GM19397 (cell line): Measurements from ENCODE around the gene IDI2.

Source experiments
- ATAC-seq: cut with Tn5 transposase; IDR thresholded peaks from one replicate; pipeline ENCODE4 v1.9.1; 2021; ENCODE audit warnings: mild to moderate bottlenecking, moderate library complexity; ENCODE audit not compliant: unreplicated experiment

IDI2 gene

DNA sequence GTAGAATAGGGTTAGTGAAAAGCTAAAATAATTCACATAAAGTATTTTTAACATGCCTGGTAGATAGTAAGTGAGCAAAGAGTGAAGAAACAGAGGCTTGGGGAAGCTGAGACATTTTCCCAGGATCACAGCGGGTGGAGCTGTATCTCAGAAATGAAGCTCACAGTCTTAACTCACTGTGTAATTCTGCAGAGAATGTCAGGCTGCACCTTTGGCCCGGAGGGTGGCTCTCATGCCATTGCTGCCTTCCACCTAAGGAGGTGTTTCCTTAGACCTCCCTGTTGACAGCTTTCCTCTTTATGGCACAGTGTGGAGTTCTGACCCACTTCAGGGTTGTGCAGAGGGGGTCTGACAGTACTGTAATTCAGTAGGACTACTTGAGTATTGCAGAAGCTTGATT, 40.3 kb downstream of the IDI2 start:
- no peak for ATAC-seq

GRCh38 chr10:983971-984655, 41.5 kb downstream of the IDI2 start:
- no peak for ATAC-seq

DNA sequence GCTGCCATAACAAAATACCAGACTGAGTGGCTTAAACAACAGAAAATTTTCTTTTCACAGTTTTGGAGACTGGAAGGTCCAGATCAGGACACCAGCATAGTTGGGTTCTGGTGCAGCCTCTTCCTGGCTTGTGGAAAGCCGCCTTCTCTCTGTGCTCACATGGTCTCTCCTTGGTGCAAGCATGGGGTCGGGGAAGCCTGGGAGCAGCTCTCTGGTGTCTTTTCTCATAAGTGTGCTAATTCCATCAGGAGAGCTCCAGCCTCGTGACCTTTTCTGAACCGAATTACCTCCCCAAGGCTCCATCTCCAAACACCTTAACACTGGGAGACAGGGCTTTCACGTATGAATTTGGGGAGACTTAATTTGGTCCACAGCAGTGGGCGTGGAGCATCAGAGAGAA, 42.3 kb downstream of the IDI2 start:
- no peak for ATAC-seq

DNA sequence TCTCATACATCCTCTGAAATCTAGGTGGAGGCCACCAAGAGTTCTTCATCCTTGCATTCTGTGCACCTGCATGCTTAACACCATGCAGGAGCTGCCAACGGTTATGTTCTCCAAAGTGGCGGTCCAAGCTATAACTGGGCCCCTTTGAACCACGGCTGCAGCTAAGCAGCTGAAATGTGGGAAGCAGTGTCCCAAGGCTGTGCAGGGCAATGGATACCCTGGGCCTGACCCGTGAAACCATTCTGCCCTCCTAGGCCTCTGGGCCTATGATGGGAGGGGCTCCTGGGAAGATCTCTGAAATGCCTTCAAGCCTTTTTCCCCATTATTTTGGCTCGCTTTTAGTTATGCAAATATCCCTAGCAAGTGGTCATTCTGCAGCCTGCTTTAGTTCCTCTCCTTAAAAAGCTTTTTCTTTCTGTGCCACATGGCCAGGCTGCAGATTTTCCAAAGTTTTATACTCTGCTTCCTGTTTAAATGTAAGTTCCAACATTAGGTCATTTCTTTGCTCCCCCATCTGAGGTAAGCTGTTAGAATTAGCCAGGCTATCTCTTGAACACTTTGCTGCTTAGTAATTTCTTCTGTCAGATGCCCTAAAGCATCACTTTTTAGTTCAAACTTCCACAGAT, 45.1 kb downstream of the IDI2 start:
- ATAC-seq = no peak

- no peak for ATAC-seq
Measured at GRCh38 chr10:978826-979421, 46.7 kb downstream of the IDI2 start.

- no peak for ATAC-seq
Measured at GRCh38 chr10:976316-976715, 49.3 kb downstream of the IDI2 start.

- no peak for ATAC-seq
Measured at GRCh38 chr10:974785-975074, 50.9 kb downstream of the IDI2 start.

GRCh38 chr10:974038-974784, 51.4 kb downstream of the IDI2 start:
- ATAC-seq = no peak

DNA sequence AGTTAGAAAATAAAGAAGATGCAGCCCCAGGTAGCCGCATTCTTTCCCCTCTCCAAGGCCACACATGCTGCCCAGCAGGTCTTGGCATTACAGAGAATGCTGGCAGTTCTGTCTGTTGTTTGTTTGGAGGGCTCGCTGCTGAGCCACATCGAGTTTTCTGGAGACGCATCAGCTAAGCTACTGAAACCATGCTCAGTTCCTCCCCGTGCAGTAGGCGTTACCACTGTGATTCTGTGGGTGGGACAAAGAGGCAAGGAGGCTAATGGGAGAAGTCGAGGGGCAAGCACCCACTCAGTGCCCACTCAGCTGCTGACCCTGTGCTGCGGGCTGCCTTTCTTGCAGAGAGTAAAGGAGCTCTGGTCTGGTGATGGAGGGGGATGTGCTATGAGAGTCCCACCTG, 52.9 kb downstream of the IDI2 start:
- no peak for ATAC-seq

DNA sequence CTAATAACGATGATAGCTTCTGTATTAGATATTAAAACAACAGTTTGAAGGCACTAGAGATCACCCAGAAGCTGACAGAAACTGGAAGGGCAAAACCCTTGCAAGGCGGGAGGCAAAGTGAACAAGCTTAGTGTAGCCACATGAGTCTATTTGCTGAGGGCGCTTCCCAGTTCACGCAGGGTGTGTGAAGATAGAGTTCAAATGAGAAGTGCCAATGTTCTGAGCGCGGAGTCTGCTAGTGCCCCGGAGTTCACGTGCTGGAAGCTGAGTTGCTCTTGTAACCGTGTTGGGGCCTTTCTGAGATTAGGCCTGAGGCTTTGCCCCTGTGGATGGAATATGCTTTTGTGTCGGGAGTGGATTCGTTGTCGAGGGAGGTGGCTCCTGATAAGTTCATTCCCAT, 54.0 kb downstream of the IDI2 start:
- ATAC-seq = no peak

DNA sequence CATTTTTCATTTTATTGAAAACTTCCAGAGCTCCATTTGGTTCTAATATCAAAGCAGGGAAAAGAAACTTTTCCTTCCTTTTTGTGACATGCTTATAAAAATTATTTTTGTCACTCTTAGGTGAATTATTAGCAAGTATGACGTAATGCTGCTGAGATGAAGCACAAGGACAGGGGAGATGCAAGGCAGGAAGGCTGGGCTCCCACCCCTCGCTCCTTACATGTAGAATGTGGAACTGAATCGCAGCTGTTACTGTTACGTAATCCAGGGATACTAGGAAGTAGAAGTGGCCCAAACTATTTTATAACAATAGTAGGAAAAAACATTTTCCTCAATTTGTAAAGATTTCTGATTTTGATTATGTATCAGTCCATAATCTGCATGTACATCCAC, 54.5 kb downstream of the IDI2 start:
- no peak for ATAC-seq

DNA sequence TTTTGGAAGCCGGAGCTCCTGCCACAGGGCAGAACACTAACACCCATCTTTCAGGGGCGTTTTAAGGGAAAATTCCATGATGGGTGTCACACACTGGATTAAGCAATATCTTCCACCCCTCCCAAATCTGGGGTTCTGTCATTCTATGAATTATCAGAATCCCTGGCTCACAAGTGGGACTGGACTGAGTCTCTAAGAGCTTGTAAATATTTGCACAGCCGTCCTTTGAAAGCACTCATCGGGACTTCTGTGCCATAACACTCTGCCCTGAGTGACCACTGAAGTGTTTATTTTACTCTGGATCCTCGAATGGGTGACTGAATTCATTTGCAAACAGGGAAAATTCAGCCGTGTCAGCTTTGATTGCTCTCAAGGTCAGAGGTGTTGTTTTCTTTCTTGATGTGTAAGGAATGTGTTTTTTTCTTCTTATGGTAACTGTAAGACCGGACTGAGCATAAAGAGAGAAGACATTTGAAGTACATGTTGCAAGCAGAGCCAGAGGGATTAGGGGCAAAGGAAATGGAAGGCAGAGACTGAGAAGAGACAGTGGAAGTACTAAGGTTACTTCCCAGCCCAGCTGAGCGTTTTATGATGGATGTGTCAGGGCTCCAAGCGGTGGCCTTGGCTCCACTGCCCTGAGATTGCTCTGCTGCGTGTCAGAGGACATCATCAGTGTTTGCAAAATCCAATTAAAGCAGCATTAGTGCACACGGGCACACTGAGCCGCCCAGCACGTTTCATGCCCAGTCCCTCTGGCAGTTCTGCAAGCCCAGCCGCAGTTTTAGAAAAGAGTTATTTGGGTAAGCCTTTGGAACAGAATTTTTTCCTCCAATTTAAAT, 55.1 kb downstream of the IDI2 start:
- ATAC-seq = no peak

DNA sequence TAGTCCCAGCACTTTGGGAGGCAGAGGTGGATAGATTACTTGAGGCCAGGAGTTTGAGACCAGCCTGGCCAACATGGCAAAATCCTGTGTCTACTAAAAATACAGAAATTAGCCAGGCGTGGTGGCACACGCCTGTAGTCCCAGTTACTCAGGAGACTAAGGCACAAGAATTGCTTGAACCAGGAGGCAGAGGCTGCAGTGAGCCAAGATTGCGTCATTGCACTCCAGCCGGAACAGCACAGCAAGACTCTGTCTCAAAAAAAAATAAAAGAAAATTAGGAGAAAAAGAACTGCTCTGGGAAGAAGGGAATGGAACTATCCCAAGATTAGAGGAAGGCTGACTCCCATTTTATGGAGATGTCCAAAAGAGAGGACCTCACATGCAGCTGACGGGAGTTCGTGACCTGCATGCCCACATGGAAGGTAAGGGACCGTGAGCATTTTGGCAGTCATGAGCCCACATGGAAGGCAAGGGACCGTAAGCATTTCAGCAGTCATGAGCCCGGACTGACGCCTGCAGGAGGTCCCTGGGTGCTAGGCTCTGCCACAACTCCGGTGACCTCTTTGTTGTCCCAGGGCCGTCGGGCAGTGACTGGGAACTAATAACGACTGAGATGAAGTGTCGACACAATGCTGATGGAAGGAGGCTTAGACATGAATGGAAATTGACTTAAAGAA, 56.0 kb downstream of the IDI2 start:
- no peak for ATAC-seq
